ENCODE measurements around the gene CNOT4.
"Not testable (repeated sequence)": the region's sequence is repeated elsewhere in the genome, so short reads cannot be mapped to it uniquely, and the experiment has no call there.

The CNOT4 gene

DNA sequence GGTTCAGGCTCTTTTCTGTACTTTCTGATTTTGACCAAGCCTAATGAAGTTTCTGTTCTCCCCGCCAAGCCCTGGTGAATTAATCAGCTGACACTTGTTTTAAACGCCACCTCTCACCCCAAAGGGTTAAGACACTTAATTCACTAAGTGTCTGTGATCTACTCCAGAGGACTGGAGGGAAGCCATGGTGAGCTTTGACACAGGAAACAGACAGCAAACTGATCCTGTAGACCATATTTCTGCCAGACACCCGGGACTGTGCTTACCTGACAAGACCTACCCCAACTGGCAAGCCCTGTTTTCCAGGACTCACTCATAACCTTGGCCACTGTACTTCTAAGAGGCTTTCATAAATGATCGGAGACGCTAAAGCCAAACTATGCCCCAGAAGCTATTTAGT is 150.3 kb downstream of the CNOT4 start:
- DNase-seq, result no peak

DNA sequence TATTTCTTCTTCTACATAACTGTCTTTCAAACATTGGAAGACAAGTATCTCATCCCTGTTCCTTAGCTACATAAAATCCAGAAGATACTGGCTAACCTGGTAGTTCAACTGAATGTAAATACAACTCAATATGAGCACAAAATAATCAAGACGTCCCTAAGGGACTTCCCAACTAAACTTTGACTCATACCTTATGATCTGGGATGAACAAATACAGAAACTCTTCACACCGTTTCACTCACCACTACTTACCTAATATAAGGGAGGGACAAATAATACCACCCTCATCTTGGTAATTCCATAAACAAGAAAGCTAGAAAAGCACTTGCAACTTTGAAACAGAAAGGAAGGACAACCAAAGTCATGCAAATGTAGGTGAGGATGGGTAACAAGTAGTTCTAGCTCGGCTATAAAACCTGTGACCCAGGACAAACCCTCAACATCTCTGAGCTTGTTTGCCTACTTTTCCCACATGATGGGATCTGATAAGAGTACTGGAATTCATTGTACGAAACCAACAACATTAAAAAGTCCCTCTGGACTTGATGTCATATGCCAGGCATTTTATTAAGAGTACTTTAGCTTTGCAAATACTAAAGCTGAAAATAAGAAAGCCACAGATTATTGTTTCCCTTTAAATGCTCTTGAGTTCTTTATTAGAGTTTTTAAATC is 154.4 kb downstream of the CNOT4 start:
- DNase-seq, result no peak

DNA sequence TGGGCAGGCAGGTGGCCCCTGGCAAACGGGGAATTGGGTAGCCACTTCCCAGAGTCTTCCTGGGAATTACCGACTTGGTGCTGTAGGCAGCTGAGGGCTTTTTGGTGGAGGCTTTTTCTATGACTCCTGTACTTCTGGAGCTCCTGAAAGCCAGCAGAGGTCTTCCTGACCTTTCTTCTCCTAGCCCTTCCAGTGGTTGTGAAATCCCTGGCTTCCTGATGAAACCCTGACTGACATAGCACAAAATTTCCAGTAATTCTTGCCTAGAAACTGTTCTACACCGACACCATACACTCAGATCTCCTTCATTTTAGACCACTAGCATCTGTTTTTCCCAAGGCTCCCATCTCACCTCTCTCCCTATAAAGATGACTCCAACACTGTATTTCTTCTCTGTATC is 156.1 kb downstream of the CNOT4 start:
- no peak for DNase-seq

DNA sequence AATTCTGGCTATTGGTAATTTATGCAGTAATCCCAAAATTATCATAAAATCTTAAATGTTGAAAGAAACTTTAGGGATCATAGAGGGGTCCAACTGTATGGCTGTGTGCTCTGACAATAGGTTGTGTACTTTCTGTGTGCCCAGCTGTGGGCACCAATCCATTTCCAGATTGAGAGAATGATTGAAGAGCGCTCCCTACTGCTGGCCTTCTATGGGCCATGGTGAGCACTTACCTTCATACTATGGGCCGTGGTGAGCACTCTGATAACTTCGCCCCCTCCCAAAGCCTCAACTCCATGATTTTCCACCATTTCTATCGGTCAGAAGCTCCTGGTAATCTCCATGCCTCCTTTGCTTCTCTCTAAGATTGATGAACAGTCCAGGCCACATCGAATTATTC is 157.6 kb downstream of the CNOT4 start:
- DNase-seq, result no peak

DNA sequence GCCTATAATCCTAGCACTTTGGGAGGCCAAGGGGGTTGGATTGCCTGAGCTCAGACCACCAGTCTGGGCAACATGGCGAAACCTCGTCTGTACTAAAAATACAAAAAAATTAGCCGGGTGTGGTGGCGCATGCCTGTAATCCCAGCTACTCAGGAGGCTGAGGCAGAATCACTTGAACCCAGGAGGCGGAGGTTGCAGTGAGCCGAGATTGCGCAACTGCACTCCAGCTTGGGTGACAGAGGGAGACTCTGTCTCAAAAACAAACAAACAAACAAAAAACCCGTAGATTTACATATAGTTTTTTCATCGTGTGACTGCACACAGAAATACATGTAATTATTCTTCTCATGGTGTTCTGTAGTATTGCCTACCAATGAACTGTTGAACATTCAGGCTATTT is 158.8 kb downstream of the CNOT4 start:
- DNase-seq, result not testable (repeated sequence)

DNA sequence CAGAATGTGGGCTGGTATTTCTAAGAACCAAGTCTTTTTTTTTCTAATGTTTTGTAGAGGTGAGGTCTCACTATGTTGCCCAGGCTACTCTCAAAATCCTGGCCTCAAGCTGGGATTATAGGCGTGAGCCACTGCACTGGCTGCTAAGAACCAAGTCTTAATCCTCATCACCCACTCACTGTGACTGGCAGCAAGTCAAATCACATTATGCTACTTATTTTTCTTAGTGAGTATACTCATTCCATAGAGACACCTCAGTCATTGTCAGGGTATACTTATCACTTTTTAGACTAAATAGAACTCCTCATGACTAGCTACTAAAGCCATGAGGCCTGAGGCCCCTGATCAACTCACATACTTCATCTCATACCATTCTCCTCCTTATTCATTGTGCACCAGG is 160.2 kb downstream of the CNOT4 start:
- no peak for DNase-seq

DNA sequence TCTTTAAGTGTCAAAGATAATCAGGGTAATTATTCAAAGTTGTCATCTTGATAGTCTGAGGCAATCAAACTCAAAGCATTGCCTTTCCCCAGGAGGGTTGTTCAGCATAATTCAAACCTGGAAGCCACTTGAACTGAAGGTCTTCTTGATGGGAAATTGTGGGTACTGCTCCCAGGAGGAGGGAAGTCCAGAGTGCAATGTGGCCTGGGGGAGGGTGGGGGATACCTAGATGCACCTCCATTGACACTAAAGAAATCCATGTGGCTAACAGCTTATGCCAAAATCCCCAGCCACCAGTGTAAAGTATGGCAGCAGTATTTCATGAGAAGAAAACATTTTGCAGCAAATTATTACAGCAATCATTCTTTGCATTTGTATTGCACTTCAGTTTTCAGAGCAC is 161.4 kb downstream of the CNOT4 start:
- DNase-seq, result no peak

DNA sequence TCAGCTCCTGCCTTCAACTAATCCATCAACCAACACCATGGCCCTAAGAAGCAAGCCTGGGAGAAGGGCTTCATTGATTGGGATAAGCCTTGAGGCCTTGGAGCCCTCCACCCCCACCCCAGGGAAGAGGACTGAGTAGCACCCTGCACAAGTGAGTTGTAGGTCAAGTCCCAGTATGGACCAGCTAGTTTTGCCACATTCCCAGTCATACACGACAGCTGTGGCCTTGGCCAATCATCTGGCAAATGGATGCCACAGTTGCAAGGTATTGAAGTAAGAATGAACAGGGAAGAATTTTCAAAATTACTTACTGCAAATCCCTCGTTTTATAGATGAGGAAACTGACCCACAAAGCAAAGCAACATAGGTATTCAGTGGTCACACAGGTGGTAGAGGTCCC is 166.5 kb downstream of the CNOT4 start:
- no peak for DNase-seq

DNA sequence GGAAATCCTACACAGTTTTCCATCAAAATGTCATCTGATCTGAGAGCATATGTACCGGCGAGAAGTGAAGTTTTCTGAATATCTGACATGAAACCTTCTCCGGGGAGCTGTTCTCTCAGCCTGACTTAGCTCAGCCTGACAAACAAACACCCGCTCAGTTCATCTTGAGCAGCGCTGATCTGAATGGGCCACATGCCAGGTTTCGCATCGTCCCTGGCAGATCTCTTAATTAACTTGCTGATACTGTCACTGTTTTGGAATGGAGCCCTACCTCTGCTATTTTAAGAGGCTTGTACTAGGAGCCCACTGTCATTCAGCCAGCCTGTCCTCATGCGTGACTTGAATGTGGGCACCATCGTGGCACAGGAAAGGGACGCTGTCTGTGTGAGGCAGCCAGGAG is 167.0 kb downstream of the CNOT4 start:
- no peak for DNase-seq

DNA sequence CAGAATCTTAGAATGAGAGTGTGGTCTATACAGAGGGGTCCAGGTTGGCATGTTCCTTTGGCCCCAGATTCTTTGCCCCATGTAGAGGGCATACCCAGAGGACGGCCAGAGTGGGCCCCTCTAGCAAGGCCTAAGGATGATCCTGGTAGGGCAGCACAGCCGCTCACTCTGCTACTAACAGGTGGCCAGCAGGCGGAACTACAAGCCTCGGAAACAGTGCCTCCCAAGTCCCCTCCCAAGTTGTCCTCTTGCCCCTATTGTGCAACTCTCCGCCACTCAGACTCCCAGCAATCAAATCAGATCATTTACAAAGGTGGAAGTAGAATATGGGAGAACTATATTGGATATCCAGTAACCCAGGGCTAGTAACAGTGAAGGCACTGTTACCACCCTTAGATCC is 168.9 kb downstream of the CNOT4 start:
- DNase-seq, result no peak

DNA sequence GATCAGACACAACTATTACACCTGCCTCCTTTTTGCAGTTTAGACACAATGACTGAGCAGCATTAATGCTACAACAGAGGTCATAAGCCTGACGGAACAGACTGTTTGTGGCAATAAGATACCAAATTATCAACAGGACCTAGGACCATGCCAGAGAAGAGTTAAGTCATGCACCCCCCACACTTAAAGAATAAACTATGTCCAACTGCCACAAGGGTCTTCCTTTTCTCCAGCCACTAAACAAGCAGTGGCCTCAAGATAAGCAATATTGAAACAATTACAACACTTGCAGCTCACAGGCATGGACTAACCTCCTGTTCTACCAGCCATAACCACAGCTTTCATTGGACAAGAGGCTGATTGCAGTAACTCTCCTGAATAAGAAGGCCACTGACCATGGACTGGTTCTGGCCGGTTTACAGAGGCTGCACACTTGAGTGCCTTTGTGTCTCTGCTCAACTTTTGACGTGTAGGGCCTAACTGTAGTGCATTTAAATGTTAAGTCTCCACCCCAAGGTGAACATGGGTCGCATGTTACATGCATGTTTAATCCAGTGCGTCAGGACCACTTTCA is 171.8 kb downstream of the CNOT4 start:
- DNase-seq, result no peak

DNA sequence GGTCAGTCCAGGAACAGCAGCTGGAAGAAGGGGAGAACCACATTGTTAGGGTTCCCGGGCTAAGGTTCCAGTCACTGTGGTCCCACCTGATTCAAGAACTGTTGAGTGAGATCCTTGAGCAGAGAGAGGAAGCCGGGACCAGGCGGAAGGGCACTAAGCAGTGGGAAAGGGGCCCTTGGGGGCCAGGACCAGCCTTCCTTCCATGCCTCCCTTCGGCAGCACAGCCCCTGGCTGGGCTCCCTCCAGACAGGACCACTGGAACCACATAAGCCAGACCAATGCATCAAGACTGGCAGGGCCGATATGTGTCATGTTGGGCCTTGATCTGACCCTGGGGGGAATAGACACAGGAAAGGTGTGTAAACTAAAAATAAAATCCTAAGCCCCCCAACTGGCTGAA is 172.4 kb downstream of the CNOT4 start:
- no peak for DNase-seq

DNA sequence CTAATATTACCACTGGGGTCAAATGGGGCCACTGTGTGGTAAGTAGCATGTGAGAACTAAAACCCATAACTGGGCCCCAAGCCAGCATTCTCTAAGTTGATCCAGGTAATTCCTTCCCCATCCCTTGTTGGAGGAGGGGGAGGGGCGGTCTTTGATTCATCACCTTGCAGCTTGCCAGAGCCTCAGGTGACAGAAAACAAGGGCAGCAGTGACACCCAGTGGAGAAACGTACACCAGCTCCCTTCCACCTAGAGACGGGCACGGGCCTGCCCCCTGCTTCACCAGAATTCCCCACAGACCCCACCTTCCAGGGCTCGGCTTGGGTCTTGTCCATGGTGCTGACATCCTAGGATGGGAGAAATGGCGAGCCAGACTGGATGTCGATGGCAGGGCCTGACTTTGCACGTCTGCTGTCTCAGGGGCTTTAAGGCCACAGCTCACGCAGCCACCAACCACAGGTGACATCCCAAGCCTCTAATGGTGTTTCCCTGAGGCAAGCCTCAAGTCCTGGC is 174.2 kb downstream of the CNOT4 start:
- no peak for DNase-seq

DNA sequence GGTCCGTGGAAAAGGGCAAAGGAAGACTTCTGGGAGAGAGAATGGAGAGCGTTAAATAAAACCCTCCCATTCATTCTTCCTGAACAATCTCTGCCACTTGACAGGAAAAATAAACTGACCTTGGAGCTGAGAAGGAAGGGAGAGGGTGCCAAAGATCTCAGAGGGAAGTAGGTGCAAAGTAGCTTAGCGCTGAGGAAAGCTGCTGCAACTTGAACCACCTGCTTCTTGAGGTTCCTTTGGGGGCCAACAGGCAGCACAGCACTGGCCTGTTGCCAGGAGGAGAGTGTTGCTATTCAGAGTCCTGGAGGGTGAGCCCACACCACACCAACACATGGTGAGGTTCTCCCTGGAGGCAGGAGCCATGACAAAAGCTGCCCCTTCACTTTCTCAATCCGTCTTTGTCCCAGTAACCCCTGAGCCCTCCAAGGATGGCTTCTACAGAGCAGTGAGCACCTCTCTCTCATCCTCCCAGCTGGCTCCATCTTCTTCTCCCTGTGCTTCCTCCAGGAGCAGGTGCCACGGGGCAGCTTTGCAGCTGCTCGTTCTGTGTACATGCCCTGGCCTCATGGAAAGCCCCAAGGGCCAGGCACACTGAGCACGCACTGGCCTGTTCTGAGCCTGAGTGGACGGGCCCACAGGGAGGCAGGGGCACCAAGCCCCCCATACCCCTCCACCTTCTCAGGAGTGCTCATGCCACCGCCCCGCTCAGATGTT is 174.9 kb downstream of the CNOT4 start:
- DNase-seq, result no peak

DNA sequence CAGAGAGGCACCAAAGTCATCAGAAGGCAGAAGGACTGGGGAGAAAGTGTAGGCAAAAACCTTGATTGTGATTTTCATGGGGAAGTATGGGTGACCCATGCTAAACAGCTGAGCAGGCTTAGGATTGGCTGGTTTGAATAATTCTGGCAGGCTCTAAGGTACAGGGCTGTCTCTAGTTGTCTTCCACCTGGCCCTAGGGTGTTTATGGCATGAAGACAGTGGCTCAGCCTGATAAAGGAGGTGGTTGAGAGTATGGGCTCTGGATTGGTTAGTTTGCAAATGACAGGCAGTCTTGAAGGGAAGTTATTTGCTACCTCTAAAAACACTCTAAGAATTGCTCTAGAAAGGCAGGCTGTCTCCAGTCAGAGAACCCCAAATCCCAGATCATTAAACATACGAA is 176.0 kb downstream of the CNOT4 start:
- no peak for DNase-seq

DNA sequence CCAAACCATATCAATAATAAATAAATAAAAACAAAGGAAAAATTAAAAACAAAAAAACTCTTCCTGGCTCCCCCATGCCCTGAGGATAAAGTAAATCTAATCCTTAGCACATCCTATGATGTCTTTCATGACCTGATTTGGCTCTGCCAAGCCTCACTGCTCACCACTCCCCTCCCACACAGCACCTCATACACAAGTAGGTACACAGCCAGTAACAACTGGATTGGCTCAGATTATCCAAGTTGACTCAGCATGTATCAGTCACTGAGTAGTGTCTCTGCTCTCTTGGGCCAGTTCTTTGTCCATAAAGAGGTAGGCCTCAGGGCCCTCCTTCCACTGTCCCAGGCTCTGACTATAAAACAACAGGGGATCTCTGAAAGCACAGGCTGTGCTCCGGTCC is 176.7 kb downstream of the CNOT4 start:
- DNase-seq, result no peak

DNA sequence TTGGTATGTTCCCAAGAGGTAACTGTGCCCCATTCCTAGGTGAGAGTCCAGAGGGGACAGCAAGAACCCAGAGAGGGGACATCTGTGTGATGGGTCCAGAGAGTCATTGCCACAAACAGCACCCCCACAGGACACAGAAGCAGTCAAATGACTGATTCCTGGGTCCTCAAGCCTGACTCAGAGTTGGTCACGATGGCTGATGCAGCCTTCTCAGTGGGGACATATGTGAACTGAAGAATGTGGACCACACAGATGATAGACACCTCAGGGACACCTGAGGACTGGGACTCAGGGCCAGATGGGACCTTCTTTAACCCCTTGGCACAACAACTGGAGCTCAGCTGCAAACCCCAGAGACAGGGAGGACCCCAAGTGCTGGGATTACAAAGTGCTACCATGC is 179.8 kb downstream of the CNOT4 start:
- DNase-seq, result no peak

DNA sequence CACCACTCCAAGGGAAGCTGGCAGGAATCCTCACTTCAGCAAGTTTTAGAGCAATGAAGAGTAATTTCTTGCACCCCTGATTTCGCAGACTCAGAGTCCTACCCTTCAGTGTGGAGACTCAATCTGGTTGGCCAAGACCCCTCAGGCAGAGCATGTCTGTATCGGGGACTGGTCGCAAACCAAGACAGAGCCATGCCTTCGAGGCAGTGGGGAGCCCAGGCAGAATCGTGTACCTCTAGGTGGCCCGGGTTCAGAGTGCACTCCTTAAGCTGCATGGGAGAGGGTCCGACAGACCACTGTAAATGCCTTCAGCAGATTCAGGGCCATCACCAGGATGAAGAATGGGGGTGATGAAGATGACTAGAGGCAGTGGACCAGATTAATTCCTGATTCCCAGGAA is 181.4 kb downstream of the CNOT4 start:
- no peak for DNase-seq

DNA sequence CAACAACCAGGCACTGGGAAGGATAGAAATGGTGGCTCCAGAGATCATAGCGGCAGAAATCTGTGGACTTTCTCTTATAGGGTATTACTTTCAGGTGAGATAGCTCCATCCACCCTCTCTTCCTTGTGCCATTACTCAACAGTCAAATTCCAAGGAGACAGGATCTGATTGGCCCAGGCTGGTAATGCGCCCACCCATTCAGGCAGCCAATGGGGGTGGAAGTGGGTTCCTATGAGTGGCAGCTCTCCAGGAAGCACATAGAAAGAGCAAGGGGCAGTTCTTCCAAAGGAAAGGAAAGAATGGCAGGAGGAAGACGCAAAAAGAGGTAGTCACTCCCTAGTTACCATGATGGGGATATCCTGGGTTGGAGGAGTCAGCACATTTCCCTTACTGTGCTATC is 181.8 kb downstream of the CNOT4 start:
- no peak for DNase-seq

DNA sequence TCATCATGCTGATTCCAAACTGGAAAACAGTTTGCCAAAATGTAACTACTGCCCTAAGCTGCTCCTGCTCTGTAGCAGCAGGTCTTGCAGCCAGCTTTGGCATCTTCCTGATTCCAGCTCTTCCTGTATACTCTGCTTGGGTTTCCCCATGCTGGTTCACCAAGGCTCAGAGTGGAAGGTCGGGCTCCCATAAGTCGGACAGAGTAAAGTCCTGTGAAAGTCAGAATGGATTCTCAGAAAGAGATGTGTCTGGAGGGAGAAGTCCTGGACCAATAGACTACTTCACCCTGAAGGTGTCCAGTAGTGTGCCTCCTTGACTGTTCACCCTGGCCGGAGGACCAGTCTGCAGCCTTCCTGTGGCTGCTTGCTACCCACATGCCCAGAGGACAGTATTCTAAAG is 182.4 kb downstream of the CNOT4 start:
- no peak for DNase-seq

DNA sequence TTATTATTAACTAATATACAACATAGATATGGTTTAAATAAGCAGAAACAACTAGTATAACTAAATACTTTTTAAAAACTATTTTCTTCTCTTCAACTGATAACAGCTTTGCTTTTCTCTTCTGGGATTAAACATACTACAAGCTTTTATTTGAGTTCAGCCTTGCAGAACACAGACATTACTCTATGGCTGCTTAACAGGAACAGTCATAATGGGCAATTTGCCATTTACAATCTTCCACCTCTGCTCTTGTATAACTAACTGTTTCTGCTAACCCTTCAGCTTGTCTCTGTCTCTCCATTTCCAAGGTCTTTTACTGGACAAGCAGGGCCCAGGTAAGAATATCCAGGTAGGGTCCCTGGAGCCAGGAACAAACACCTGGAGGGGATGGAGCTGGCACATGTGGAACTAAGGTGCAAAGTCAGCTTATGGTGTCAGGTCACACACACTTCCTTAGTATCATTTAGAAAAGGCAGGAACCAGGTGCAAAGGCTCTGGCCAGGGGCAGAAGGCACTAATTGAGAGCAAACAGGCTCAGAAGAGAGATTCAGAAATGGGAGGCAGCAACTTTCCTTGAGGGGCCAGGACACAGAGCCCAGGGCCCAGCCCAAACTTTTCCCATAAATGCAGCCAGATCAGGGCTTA is 183.1 kb downstream of the CNOT4 start:
- no peak for DNase-seq

DNA sequence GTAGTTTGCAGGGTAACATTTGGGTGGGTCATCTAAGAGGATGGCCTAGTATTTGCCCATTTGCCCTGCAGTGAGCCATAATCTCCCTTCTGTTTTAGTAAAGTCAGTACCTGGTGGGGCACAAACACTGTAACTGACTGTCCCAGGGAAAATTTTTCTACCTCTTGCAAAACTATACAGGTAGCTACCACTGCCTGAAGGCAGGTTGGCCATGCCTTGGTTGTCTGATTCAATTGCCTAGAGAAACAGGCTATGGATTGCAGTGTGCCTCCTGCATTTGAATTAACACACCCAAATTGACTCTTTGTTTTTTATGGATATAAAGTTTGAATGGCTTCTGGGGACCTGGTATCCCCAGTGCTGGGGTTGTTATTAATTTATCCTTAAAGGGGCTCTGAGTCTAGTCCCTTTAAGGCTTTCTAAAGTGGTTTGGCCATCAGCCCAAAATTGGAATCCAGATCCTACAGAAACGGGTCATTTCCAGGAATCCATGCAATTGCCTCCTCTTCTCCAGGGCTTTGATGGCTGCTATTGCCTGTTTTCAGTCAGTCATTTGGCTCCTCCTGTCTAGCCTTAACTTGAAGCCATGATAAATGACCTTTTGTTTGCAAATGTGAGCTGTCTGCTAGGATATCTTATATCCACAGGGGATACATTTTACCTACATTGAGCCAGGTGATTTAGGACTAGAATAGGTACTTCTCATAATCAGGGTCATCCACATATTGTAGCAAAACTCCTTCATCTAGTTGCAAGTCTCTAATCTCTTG is 187.1 kb downstream of the CNOT4 start:
- DNase-seq, result no peak

DNA sequence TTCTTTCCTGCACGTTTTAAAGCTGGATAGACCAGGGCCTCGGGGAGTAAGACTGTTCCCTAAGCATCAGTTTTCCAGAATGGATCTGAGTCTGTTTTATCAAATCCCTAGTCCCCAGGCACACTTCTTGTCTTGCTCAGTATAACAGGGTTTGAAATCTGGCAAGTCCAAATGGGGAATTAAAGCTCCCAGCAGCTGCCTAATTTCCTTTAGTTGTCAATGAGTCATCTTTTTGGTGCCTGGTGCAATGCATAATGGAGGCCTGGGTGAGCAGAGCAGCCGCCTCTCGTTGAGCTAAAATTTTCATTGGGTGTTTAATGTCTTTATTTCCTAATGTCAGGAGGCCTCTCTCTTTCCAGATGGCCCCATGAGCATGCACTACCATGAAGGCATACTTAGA is 188.3 kb downstream of the CNOT4 start:
- no peak for DNase-seq

Measured in activated CD4-positive, CD25-positive, alpha-beta regulatory T cell treated with anti-CD3 and anti-CD28 coated beads, Interleukin-2, amount 50 U/mL, for 72 hours (primary cell).